Psoas muscle (tissue), 8 donors: ENCODE data around the gene TRIM10. TPM values are rescaled to one million over a fixed set of nuclear protein-coding genes. Genes with fewer than 3 reads are reported as not detected.

Experiments used
- ATAC-seq, 4 donors: fragments of 200-7000 bp; cut with Tn5 transposase; one replicate each; pipeline ENCODE4 v1.9.1; 2020; ENCODE audit warnings: moderate library complexity in 3 of 4, mild to moderate bottlenecking in 2 of 4
- DNase-seq, 2 donors: peaks; one replicate each; pipeline ENCODE4 v3.0.0-alpha.2; 2020
- H3K27ac ChIP-seq: fragments of 200-600 bp; one replicate; pipeline ENCODE4 v1.8.0; 2022
- H3K27me3 ChIP-seq, 3 donors: fragments of 200-600 bp in 1 of 3; one replicate each; pipeline versions ENCODE4 v1.6.1 to v1.8.0; 2013 to 2022; ENCODE audit warnings: low read length in 2 of 3, mild to moderate bottlenecking in 2 of 3, moderate library complexity in 1 of 3; ENCODE audit not compliant: insufficient read depth in 3 of 3
- H3K36me3 ChIP-seq, 2 donors: fragments of 200-600 bp in 1 of 2; one replicate each; pipeline versions ENCODE4 v1.6.1 to v1.8.0; 2013 to 2022; ENCODE audit warnings: low read depth in 1 of 2, mild to moderate bottlenecking in 1 of 2, moderate library complexity in 1 of 2; ENCODE audit not compliant: insufficient read depth in 1 of 2
- H3K4me1 ChIP-seq: fragments of 200-600 bp; one replicate; pipeline ENCODE4 v1.8.0; 2022
- H3K4me3 ChIP-seq: fragments of 200-600 bp; one replicate; pipeline ENCODE4 v1.8.0; 2022; ENCODE audit warnings: mild to moderate bottlenecking
- H3K9me3 ChIP-seq: fragments of 200-600 bp; one replicate; pipeline ENCODE4 v1.8.0; 2022
- CTCF ChIP-seq: fragments of 200-600 bp; IDR thresholded peaks from one replicate; pipeline ENCODE4 v1.8.0; 2022; ENCODE audit warnings: antibody characterized with exemption
- WGBS, 3 donors: extraction: QIAGEN DNeasy Blood & Tissue Kit; methylation state at CpG; one replicate each; pipeline versions ENCODE4 v1.1.6 to v1.1.7; 2013; 5-methylcytosine and 5-hydroxymethylcytosine counted together
- intact Hi-C, 2 donors: fragments of 100-400 bp; cut with DNase I; formaldehyde crosslinking; loops; one replicate each; pipeline versions ENCODE4 v1.11.0 to v1.14.2; 2022
- long read RNA-seq, 2 donors: library from polyadenylated mRNA; unstranded; transcript quantifications; one replicate each; pipeline ENCODE4 v2.0.0, GENCODE V29; 2021
- polyA plus RNA-seq, 3 donors: library from polyadenylated mRNA; stranded (reverse); fragments of 200-250 nt; gene quantifications; one replicate each; pipeline ENCODE4 v1.2.3, GENCODE V29; 2013
- total RNA-seq, 4 donors: library from RNA; stranded (reverse); fragmentation: NEBNext Ultra II Directional in 2 of 4; extraction: Animal tissue kit (Norgen Biotek cat#: 25700) in 2 of 4; gene quantifications; one replicate each; pipeline versions ENCODE4 v1.2.1 to v1.2.4, GENCODE V29; 2021 to 2023
- donor health status: healthy with polysubstance abuse.
- donor health status: DM: no; HTN: no; CAD: no; lungs with moderate emphysema.
- donor health status: Bipolar disorder and iron deficiency.
- donor health status: healthy.
- donor health status: DM: yes; HTN: yes; CAD: no.
- donor health status: DM: no; HTN: no; CAD: no.
- donor health status: DM: no; HTN: no; CAD: no.
- donor health status: DM: yes; HTN: yes; CAD: no.

The TRIM10 gene
- total RNA-seq (under 1 TPM in 1 of 4 donors, not detected in 3; 0.10 TPM), polyA plus RNA-seq (not detected)
- long read RNA-seq, donor 1 = 0 reads
- long read RNA-seq, donor 2 = 0 reads

- Histone ChIP-seq H3K36me3 (no peaks in the 10 kb centered on the region), H3K4me1 (no peaks in the 10 kb centered on the region), H3K4me3 (no peak within 1 kb of the TSS), H3K9me3 (no peaks in the 10 kb centered on the region), H3K27ac (no peak within 1 kb of the TSS), H3K27me3 (peaks cover 0 to 10% (median 0%) of the 10 kb centered on the region in 3 donors)
- intact Hi-C loops = no loop called here
- WGBS, 3 donors = 63 to 69% (median 63%) methylated on average over 4 of the region's 4 CpGs
- no peak for DNase-seq
- no peak for TF ChIP-seq CTCF
- no peak for ATAC-seq
These were observed at the start of gene TRIM10 for GRCh38 chr6:30160785-30161531. TSS of gene TRIM10 (minus strand) at chr6:30161211. CDS start at chr6:30160858, 353 bp downstream.

DNA sequence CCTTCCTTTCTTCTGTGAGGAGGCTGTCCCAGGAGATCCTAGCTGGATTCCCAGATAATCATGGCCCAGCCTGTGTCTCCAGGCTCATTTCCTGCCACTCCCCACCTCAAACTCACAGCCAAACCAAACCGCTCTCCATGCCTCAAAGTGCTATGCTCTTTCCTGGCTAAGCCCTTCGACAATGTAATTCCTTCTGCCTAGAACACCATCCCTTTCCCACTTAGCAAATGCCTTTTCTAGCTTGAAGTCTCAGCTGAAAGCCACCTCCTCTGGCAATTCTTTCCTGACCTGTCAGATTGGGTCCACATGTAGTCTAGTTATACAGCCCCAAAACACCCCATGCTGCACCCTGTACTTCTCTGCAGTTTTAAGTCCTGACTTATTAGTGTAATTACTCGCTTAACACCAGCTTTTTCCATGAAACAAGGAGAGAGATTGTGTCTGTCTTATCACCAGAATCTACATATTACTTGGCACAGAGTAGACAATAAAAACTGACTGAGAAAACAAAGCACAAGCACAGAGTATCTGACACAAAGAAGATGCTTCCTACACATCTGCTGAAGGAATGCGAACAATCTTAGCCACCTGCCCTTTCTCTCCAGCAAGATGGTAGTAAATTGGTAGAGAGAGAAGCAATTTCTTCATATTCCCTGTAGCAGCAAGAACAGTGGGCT, 46.7 kb upstream of the TRIM10 start:
- Histone ChIP-seq H3K27me3 (no peaks in the 10 kb centered on the region), H3K9me3 (no peaks in the 10 kb centered on the region), H3K4me3 (peak overlapping the region; percentile 4), H3K36me3 (no peaks in the 10 kb centered on the region), H3K27ac (peak overlapping the region; percentile 60), H3K4me1 (peaks cover 39% of the 10 kb centered on the region)
- 57 to 58% (median 57%) methylated on average over 4 of the region's 4 CpGs for WGBS, 3 donors
- no peak for DNase-seq
- intact Hi-C loops = no loop called here
- TF ChIP-seq CTCF = no peak
- ATAC-seq = peak in 3 of 4 donors; percentile 4 to 33 (median 16)

DNA sequence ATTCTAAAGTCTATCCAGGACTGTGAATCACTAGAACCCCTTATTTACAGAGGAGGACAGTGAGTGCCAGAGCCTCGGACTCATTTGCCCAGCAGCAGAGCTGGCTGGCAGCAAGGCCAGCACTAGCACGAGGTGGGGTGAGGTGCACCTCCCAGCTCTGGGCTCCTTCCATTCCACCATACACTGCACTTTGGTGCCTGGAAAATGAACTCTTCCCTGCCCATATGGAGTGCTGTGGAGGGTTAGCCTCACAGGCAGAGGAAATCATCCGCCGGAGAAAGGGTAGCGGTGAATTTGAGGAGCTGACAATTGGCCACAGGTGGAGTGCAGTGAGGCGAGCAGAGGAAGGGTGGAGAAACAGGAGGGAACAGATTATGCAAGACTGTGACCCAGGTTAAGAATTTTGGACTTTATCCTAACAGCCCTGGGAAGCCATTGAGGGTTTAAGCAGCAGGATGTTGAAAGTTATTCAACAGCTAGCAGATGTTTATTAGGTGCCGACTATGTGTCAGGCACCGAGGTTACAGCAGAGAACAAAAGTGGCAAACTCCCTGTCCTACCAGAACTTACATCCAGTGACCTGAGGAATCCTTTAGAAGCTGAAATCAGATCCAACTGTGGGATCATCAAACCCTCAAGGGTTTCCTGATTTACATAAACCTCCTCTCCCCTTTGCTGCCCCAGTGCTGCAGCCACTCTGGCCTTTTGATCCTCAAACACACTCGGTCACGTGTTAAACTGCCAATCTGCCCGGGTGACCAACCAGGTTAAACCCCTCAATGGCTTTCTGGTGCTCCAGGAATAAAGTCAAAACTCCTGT, 46.0 kb upstream of the TRIM10 start:
- Histone ChIP-seq H3K27me3 (no peaks in the 10 kb centered on the region), H3K27ac (peak overlapping the region; percentile 60), H3K9me3 (no peaks in the 10 kb centered on the region), H3K36me3 (no peaks in the 10 kb centered on the region), H3K4me1 (peaks cover 34% of the 10 kb centered on the region), H3K4me3 (peak overlapping the region; percentile 4)
- intact Hi-C loops = no loop called here
- no peak for TF ChIP-seq CTCF
- ATAC-seq (peak; percentile 67 to 90 (median 86)), DNase-seq (no peak)
- WGBS, 3 donors = 17 to 29% (median 24%) methylated on average over 11 of the region's 11 CpGs

- TF ChIP-seq CTCF = no peak
- H3K9me3 ChIP-seq = no peaks in the 10 kb centered on the region
- DNase-seq = no peak
- intact Hi-C loops = no loop called here
- no peak for ATAC-seq
- no peak overlapping the region for H3K4me3 ChIP-seq
- H3K4me1 ChIP-seq = peaks cover 25% of the 10 kb centered on the region
- H3K27ac ChIP-seq = no peak overlapping the region
- WGBS, 3 donors = 59 to 71% (median 70%) methylated on average over 7 of the region's 7 CpGs
- H3K27me3 ChIP-seq = no peaks in the 10 kb centered on the region
- H3K36me3 ChIP-seq = peaks cover 0 to 4% of the 10 kb centered on the region in 2 donors
These were observed 45.1 kb upstream of the TRIM10 start for GRCh38 chr6:30206152-30206551.
